HG03139 (cell line): ENCODE measurements around the gene ARHGAP31.
"Not testable (repeated sequence)": the region's sequence is repeated elsewhere in the genome, so short reads cannot be mapped to it uniquely, and the experiment has no call there.

Source experiments
- ATAC-seq: cut with Tn5 transposase; IDR thresholded peaks from one replicate; pipeline ENCODE4 v1.9.1; 2021; ENCODE audit not compliant: unreplicated experiment

ARHGAP31 gene

GRCh38 chr3:119318876-119319275 is 24.7 kb downstream of the ARHGAP31 start:
- ATAC-seq: no peak

GRCh38 chr3:119319311-119319710 is 25.1 kb downstream of the ARHGAP31 start:
- ATAC-seq: no peak

GRCh38 chr3:119320785-119321184 is 26.6 kb downstream of the ARHGAP31 start:
- not testable (repeated sequence) for ATAC-seq

GRCh38 chr3:119322021-119322834 is 28.0 kb downstream of the ARHGAP31 start:
- ATAC-seq: peak; percentile 22

- peak; percentile 89 for ATAC-seq
Measured at GRCh38 chr3:119322835-119323722, 28.9 kb downstream of the ARHGAP31 start.

- ATAC-seq: no peak
Measured at GRCh38 chr3:119323723-119324085, 29.5 kb downstream of the ARHGAP31 start.

GRCh38 chr3:119324899-119325298 is 30.7 kb downstream of the ARHGAP31 start:
- ATAC-seq: no peak

- no peak for ATAC-seq
Measured at GRCh38 chr3:119326976-119327375, 32.8 kb downstream of the ARHGAP31 start.

GRCh38 chr3:119329551-119329950 is 35.4 kb downstream of the ARHGAP31 start:
- ATAC-seq: no peak

- ATAC-seq: no peak
Measured at GRCh38 chr3:119330181-119330580, 36.0 kb downstream of the ARHGAP31 start.

GRCh38 chr3:119330858-119331257 is 36.7 kb downstream of the ARHGAP31 start:
- no peak for ATAC-seq

- no peak for ATAC-seq
Measured at GRCh38 chr3:119331661-119332060, 37.5 kb downstream of the ARHGAP31 start.

- no peak for ATAC-seq
Measured at GRCh38 chr3:119333773-119334509, 39.8 kb downstream of the ARHGAP31 start.

- no peak for ATAC-seq
Measured at GRCh38 chr3:119336823-119337222, 42.6 kb downstream of the ARHGAP31 start.

GRCh38 chr3:119337407-119337806 is 43.2 kb downstream of the ARHGAP31 start:
- ATAC-seq: not testable (repeated sequence)

- ATAC-seq: no peak
Measured at GRCh38 chr3:119338754-119339153, 44.6 kb downstream of the ARHGAP31 start.

- ATAC-seq: no peak
Measured at GRCh38 chr3:119340014-119340413, 45.8 kb downstream of the ARHGAP31 start.

- no peak for ATAC-seq
Measured at GRCh38 chr3:119340446-119340845, 46.3 kb downstream of the ARHGAP31 start.

- no peak for ATAC-seq
Measured at GRCh38 chr3:119342176-119342575, 48.0 kb downstream of the ARHGAP31 start.

GRCh38 chr3:119343719-119344118 is 49.5 kb downstream of the ARHGAP31 start:
- peak; percentile 72 for ATAC-seq

GRCh38 chr3:119346076-119346496 is 51.9 kb downstream of the ARHGAP31 start:
- no peak for ATAC-seq
